ENCODE results near the gene PTH.

The PTH gene

DNA sequence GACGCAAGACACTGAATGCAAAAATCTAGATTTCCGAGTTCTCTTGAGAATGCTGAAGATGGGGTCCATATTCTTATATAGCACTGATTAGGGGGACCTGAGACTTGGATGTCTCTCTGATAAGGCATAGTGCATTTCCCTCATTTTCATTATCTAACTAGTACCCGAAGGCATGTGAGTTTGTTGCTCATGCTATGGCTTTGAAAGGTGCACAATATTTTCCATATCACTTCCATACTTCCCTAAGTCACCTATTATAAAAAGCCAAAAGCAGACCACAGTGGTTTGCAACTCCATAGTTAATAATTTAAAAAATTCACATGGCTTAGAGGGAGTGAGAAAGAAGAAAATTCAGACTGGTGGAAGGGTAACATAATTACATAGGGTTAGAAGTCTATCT is 34.5 kb downstream of the PTH start:
- in situ Hi-C loops (cut with MboI; ENCODE audit: low pct_unique_long_range_greater_than_20kb, low sequenced_read_pairs) = no loop called here
- DNase-seq = no peak

DNA sequence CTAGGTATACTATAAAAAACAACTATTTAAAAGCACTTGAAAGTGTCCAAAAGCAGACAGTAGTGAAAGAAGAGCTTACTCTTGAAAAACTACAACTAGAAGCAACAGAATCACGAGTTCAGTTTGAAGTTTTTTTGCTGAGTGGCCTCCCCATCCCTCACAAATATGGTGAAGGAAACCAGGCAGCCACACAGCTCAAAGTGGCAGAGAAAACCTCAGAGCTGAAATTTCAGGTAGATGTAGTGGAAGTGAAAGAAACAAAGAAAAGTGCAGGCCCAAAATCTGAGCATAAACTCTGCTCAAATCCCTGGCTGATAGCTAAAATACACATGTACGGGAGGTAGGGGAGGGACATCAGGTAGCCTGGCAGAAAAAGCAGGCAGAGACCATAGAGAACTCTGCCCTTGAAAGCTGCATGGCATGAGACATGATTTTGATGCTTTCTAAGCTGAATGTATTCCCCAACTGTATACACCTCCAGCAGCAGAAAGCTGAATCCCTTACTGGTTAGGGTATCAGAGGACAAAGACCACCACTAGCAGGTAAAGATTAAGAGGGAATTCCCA is 44.9 kb downstream of the PTH start:
- in situ Hi-C loops (cut with MboI; ENCODE audit: low pct_unique_long_range_greater_than_20kb, low sequenced_read_pairs) = no loop called here
- no peak for DNase-seq

DNA sequence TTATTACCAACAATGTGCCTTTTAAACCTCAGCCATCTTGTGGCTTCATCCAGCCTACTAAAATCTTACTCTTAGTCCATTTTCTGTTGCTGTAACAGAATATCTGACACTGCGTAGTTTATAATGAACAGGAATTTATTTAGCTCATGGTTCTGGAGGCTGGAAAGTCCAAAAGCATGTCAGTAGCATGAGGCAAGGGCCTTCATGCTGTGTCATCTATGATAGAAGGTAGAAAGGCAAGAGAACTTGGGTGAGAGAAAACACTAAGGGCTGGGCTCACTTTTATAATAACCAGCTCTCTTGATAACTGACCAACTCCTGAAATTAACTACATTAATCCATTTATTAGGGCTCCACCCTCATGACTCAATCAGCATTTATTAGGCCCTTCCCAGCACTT is 46.3 kb downstream of the PTH start:
- in situ Hi-C loops (cut with MboI; ENCODE audit: low pct_unique_long_range_greater_than_20kb, low sequenced_read_pairs) = no loop called here
- no peak for DNase-seq

DNA sequence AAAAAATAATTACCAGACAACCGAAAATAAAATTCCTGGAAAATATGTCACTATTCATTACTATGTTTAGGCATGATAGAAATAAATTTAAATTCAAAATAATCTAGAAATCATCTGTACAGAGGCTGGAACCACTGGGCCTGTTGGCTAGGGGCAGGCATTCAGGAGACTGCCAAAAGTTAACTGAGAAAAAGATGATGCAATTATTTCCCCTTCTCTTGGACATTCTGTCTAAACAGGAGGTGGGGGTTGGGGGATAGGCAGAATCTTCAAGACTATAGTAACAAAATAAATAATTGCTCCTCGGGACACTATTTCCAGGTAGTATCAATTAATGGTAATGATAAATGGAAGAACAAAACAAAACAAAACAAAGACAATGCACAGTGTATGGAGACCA is 46.9 kb downstream of the PTH start:
- DNase-seq = peak; percentile 70
- in situ Hi-C loops (cut with MboI; ENCODE audit: low pct_unique_long_range_greater_than_20kb, low sequenced_read_pairs) = no loop called here

DNA sequence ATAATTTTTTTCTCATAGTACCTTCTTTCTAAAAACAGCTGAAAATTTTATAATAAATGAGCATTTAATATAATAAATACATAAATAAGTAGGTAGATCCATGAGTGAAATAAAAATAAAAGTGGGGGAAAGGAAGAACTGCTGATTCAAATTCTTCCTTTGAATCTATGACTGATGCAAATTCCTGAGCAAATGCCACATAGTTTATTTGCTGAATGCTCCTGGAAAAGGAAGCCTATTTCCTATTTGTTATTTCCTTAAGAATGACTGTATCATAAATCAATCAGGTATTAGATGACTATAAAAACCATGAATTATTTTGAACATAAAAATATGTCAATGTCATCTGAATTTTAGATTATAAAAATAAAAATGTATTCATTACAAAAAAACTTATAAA is 49.4 kb downstream of the PTH start:
- no peak for DNase-seq

DNA sequence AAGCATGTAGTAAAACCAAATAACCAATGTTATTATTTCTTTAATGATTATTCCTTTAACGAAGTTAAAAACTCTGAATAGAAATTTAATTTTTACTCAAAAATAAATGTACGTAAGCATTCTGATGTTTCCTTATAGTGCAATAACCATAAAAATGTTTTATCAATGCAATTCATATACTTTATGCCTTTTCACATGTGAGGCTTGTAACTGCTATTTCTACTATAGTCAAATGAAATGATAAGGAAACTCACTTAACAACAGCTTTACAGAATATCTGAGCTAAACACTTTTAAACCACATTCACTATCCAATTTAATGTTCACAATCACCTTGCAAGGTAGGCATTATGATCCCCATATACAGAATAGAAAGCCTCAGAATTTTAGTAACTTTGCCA is 50.2 kb downstream of the PTH start:
- in situ Hi-C loops (cut with MboI; ENCODE audit: low pct_unique_long_range_greater_than_20kb, low sequenced_read_pairs) = no loop called here
- DNase-seq = no peak

More for the DNA sequence above, 49.4 kb downstream of the PTH start:
- in situ Hi-C loops (cut with MboI; ENCODE audit: low pct_unique_long_range_greater_than_20kb, low sequenced_read_pairs) = no loop called here

Measured in KBM-7 (cell line).